ENCODE measurements around the gene ENOX1. TPM values are rescaled to one million over a fixed set of nuclear protein-coding genes. Genes with fewer than 3 reads are reported as not detected.

Gene ENOX1
- total RNA-seq, 1 experiment from 2014 or later, result 0.26 TPM

GRCh38 chr13:43401361-43401760, 385.4 kb downstream of the ENOX1 start:
- ChIA-PET CTCF (no interaction called here), POLR2A (no interaction called here)
- H3K4me3 Mint-ChIP-seq, result no peak overlapping the region

More at GRCh38 chr13:43401361-43401760, 385.4 kb downstream of the ENOX1 start:
- Mint-ChIP-seq H3K4me1 (no peaks in the 10 kb centered on the region; the same call in 1 of the 2 replicates), H3K36me3 (no peaks in the 10 kb centered on the region), H3K27me3 (ENCODE audit: low read depth) (peaks cover 3% of the 10 kb centered on the region; the same call in 1 of the 2 replicates), H3K9me3 (peaks cover 8% of the 10 kb centered on the region), H3K27ac (no peak overlapping the region)
- no peak for DNase-seq (ENCODE audit: low spot score)
- TF ChIP-seq GTF2I (CRISPR knock-in tag; conservative IDR thresholded peaks at IDR 0.05) (no peak), NFE2L1 (CRISPR knock-in tag; IDR thresholded peaks at IDR 0.05) (no peak), ATF1 (CRISPR knock-in tag; IDR thresholded peaks at IDR 0.05) (no peak), ZNF416 (CRISPR knock-in tag; IDR thresholded peaks at IDR 0.05) (no peak), NR3C1 (CRISPR knock-in tag; conservative IDR thresholded peaks at IDR 0.05; ENCODE audit: low read depth) (no peak), ZNF425 (CRISPR knock-in tag; conservative IDR thresholded peaks at IDR 0.05) (no peak), KAT7 (CRISPR knock-in tag; IDR thresholded peaks at IDR 0.05; ENCODE audit: borderline replicate concordance) (no peak), ZNF317 (CRISPR knock-in tag; IDR thresholded peaks at IDR 0.05; ENCODE audit: borderline replicate concordance, low read depth) (no peak), NFYB (CRISPR knock-in tag; conservative IDR thresholded peaks at IDR 0.05; ENCODE audit: low read depth) (no peak), ZNF423 (CRISPR knock-in tag; IDR thresholded peaks at IDR 0.05) (no peak), MLX (CRISPR knock-in tag; IDR thresholded peaks at IDR 0.05) (no peak), RORB (CRISPR knock-in tag; IDR thresholded peaks at IDR 0.05) (no peak), CDX4 (CRISPR knock-in tag; IDR thresholded peaks at IDR 0.05; ENCODE audit: borderline replicate concordance) (no peak), MXD4 (CRISPR knock-in tag; IDR thresholded peaks at IDR 0.05; ENCODE audit: borderline replicate concordance) (no peak), JAZF1 (CRISPR knock-in tag; IDR thresholded peaks at IDR 0.05) (no peak), ZNF121 (CRISPR knock-in tag; IDR thresholded peaks at IDR 0.05) (no peak)
- TF ChIP-seq, protein P1, sequence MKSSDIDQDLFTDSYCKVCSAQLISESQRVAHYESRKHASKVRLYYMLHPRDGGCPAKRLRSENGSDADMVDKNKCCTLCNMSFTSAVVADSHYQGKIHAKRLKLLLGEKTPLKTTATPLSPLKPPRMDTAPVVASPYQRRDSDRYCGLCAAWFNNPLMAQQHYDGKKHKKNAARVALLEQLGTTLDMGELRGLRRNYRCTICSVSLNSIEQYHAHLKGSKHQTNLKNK (CRISPR knock-in tag; IDR thresholded peaks at IDR 0.05), result no peak
- TF ChIP-seq, protein P2, sequence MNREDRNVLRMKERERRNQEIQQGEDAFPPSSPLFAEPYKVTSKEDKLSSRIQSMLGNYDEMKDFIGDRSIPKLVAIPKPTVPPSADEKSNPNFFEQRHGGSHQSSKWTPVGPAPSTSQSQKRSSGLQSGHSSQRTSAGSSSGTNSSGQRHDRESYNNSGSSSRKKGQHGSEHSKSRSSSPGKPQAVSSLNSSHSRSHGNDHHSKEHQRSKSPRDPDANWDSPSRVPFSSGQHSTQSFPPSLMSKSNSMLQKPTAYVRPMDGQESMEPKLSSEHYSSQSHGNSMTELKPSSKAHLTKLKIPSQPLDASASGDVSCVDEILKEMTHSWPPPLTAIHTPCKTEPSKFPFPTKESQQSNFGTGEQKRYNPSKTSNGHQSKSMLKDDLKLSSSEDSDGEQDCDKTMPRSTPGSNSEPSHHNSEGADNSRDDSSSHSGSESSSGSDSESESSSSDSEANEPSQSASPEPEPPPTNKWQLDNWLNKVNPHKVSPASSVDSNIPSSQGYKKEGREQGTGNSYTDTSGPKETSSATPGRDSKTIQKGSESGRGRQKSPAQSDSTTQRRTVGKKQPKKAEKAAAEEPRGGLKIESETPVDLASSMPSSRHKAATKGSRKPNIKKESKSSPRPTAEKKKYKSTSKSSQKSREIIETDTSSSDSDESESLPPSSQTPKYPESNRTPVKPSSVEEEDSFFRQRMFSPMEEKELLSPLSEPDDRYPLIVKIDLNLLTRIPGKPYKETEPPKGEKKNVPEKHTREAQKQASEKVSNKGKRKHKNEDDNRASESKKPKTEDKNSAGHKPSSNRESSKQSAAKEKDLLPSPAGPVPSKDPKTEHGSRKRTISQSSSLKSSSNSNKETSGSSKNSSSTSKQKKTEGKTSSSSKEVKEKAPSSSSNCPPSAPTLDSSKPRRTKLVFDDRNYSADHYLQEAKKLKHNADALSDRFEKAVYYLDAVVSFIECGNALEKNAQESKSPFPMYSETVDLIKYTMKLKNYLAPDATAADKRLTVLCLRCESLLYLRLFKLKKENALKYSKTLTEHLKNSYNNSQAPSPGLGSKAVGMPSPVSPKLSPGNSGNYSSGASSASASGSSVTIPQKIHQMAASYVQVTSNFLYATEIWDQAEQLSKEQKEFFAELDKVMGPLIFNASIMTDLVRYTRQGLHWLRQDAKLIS (CRISPR knock-in tag; IDR thresholded peaks at IDR 0.05; ENCODE audit: borderline replicate concordance), result no peak
- TF ChIP-seq, protein P3, sequence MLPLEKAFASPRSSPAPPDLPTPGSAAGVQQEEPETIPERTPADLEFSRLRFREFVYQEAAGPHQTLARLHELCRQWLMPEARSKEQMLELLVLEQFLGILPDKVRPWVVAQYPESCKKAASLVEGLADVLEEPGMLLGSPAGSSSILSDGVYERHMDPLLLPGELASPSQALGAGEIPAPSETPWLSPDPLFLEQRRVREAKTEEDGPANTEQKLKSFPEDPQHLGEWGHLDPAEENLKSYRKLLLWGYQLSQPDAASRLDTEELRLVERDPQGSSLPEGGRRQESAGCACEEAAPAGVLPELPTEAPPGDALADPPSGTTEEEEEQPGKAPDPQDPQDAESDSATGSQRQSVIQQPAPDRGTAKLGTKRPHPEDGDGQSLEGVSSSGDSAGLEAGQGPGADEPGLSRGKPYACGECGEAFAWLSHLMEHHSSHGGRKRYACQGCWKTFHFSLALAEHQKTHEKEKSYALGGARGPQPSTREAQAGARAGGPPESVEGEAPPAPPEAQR (CRISPR knock-in tag; IDR thresholded peaks at IDR 0.05), result no peak
- no peak for ATAC-seq
